Liver (tissue), 9 donors: ENCODE results near the gene ZFYVE28. TPM values are rescaled to one million over a fixed set of nuclear protein-coding genes. Genes with fewer than 3 reads are reported as not detected.

ENCODE experiments used
- DNase-seq: peaks from one replicate; pipeline ENCODE4 v3.0.0-alpha.2; 2017; ENCODE audit warnings: low spot score
- H3K27ac ChIP-seq, 2 donors: one replicate each; pipeline ENCODE4 v1.7.0; 2013; ENCODE audit warnings: inconsistent platforms in 2 of 2, low read length in 2 of 2, control low read depth in 1 of 2, low read depth in 1 of 2, mild to moderate bottlenecking in 1 of 2
- H3K27me3 ChIP-seq, 4 donors: one replicate each; pipeline versions ENCODE4 v1.6.1 to v1.7.0; 2013; ENCODE audit warnings: low read length in 3 of 4, inconsistent platforms in 1 of 4, mild to moderate bottlenecking in 1 of 4, moderate library complexity in 1 of 4; ENCODE audit not compliant: control insufficient read depth in 4 of 4, insufficient read depth in 4 of 4
- H3K36me3 ChIP-seq, 4 donors: one replicate each; pipeline versions ENCODE4 v1.6.1 to v1.7.0; 2013; ENCODE audit warnings: low read length in 3 of 4, mild to moderate bottlenecking in 3 of 4, low read depth in 1 of 4, moderate library complexity in 1 of 4; ENCODE audit not compliant: control insufficient read depth in 4 of 4, insufficient read depth in 3 of 4
- H3K4me1 ChIP-seq, 4 donors: one replicate each; pipeline versions ENCODE4 v1.6.1 to v1.7.0; 2013; ENCODE audit warnings: low read length in 3 of 4, mild to moderate bottlenecking in 3 of 4, moderate library complexity in 1 of 4; ENCODE audit not compliant: control insufficient read depth in 4 of 4, insufficient read depth in 4 of 4
- H3K4me3 ChIP-seq, 3 donors: one replicate each; pipeline versions ENCODE4 v1.6.1 to v1.7.0; 2013; ENCODE audit warnings: low read length in 3 of 3, control low read depth in 1 of 3, low read depth in 1 of 3, mild to moderate bottlenecking in 1 of 3
- H3K9ac ChIP-seq, 2 donors: one replicate each; pipeline ENCODE4 v1.7.0; 2013; ENCODE audit warnings: low read length in 2 of 2, mild to moderate bottlenecking in 2 of 2, moderate library complexity in 2 of 2, control low read depth in 1 of 2, low read depth in 1 of 2
- H3K9me3 ChIP-seq, 4 donors: one replicate each; pipeline versions ENCODE4 v1.6.1 to v1.7.0; 2013; ENCODE audit warnings: low read length in 3 of 4; ENCODE audit not compliant: control insufficient read depth in 4 of 4
- ATF3 ChIP-seq: IDR thresholded peaks from 2 replicates; pipeline ENCODE4 v1.6.1; 2016; ENCODE audit warnings: antibody characterized with exemption
- EGR1 ChIP-seq, 2 donors: IDR thresholded peaks; 2 replicates each; pipeline ENCODE4 v1.6.1; 2016 to 2018; ENCODE audit warnings: antibody characterized with exemption in 2 of 2, low read depth in 2 of 2
- FOXA1 ChIP-seq: IDR thresholded peaks from 2 replicates; pipeline ENCODE4 v1.6.1; 2016; ENCODE audit warnings: antibody characterized with exemption
- FOXA2 ChIP-seq: IDR thresholded peaks from 2 replicates; pipeline ENCODE4 v1.6.1; 2016; ENCODE audit warnings: antibody characterized with exemption
- GABPA ChIP-seq, 2 donors: IDR thresholded peaks in 1 of 2; conservative IDR thresholded peaks in 1 of 2; 2 replicates each; pipeline ENCODE4 v1.6.1; 2016; ENCODE audit warnings: antibody characterized with exemption in 2 of 2, mild to moderate bottlenecking in 1 of 2, moderate library complexity in 1 of 2
- HNF4A ChIP-seq, 2 donors: conservative IDR thresholded peaks; 2 replicates each; pipeline ENCODE4 v1.6.1; 2016; ENCODE audit warnings: antibody characterized with exemption in 2 of 2, mild to moderate bottlenecking in 2 of 2
- JUND ChIP-seq, 2 donors: IDR thresholded peaks; 2 replicates each; pipeline ENCODE4 v1.6.1; 2016; ENCODE audit warnings: antibody characterized with exemption in 2 of 2
- MAX ChIP-seq: IDR thresholded peaks from 2 replicates; pipeline ENCODE4 v1.6.1; 2016; ENCODE audit warnings: antibody characterized with exemption
- NR2F2 ChIP-seq: IDR thresholded peaks from 2 replicates; pipeline ENCODE4 v1.6.1; 2016; ENCODE audit warnings: antibody characterized with exemption
- RAD21 ChIP-seq, 2 donors: IDR thresholded peaks; 2 replicates each; pipeline ENCODE4 v1.6.1; 2016; ENCODE audit warnings: antibody characterized with exemption in 2 of 2, mild to moderate bottlenecking in 2 of 2
- REST ChIP-seq: IDR thresholded peaks from 2 replicates; pipeline ENCODE4 v1.6.1; 2016; ENCODE audit warnings: antibody characterized with exemption, mild to moderate bottlenecking
- SP1 ChIP-seq: IDR thresholded peaks from 2 replicates; pipeline ENCODE4 v1.6.1; 2018; ENCODE audit warnings: antibody characterized with exemption, mild to moderate bottlenecking
- TAF1 ChIP-seq: conservative IDR thresholded peaks from 2 replicates; pipeline ENCODE4 v1.6.1; 2016; ENCODE audit warnings: antibody characterized with exemption, mild to moderate bottlenecking
- YY1 ChIP-seq: IDR thresholded peaks from 2 replicates; pipeline ENCODE4 v1.6.1; 2016; ENCODE audit warnings: antibody characterized with exemption, mild to moderate bottlenecking
- whole genome bisulfite sequencing: extraction: QIAGEN DNeasy Blood & Tissue Kit; methylation state at CpG from one replicate; pipeline ENCODE4 v1.1.7; 2013; 5-methylcytosine and 5-hydroxymethylcytosine counted together
- polyA plus RNA-seq, 2 donors: library from polyadenylated mRNA; stranded (reverse) in 1 of 2; unstranded in 1 of 2; fragments of 200-250 nt in 1 of 2; fragments of >200 nt in 1 of 2; fragmentation: Nextera tagmentation in 1 of 2; extraction: Ambion mirVana in 1 of 2; gene quantifications; one replicate each; pipeline versions ENCODE4 v1.2.1 to v1.2.3, GENCODE V29; 2013 to 2015
- total RNA-seq, 2 donors: library from RNA; depleted of rRNA; stranded (reverse); fragments of >200 nt; gene quantifications; one replicate each; pipeline ENCODE4 v1.2.3, GENCODE V29; 2014
- TF ChIP-seq, protein P1 (sequence below): fragments of 150-350 bp; IDR thresholded peaks from 2 replicates; pipeline ENCODE4 v1.5.1; 2017; ENCODE audit warnings: improper control_type of control experiment, low read depth, low read length; ENCODE audit not compliant: missing input control
- TF ChIP-seq, protein P2 (sequence below): IDR thresholded peaks from 2 replicates; pipeline ENCODE4 v1.6.1; 2016; ENCODE audit warnings: antibody characterized with exemption
- donor health status: healthy.
- donor health status: healthy.
- donor health status: healthy.
- donor health status: healthy.
- donor health status: healthy.

ZFYVE28 gene
- total and polyA plus RNA-seq, 4 donors: 2.0 to 6.1 (median 2.7) TPM

DNA sequence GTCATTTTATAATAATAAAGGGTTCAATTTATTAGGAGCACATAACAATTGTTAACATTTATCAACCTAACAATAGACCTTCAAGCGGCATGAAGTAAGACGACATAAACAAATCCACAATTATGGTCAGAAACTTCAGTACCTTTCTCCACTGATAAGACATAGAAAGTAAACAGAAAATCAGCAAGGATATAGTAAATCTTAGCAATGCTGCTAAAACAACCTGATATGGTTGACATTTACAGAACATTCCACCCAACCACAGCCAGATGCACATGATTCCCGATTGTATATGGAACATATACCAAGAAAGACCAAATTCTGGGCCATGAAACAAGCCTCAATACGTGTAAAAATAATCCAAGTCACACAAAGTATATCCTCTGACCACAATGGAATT is 71.3 kb downstream of the ZFYVE28 start:
- no peaks in the 10 kb centered on the region for H3K9me3 ChIP-seq
- no peak overlapping the region for H3K9ac ChIP-seq
- no peak overlapping the region for H3K4me3 ChIP-seq
- H3K4me1 ChIP-seq: no peaks in the 10 kb centered on the region
- 89% methylated on average over 4 of the region's 4 CpGs for WGBS
- no peaks in the 10 kb centered on the region for H3K27me3 ChIP-seq
- no peak for DNase-seq
- no peak overlapping the region for H3K27ac ChIP-seq
- TF ChIP-seq MAX (no peak), REST (no peak), RAD21 (IDR thresholded peaks at IDR 0.05) (no peak), NR2F2 (no peak), GABPA (IDR thresholded peaks at IDR 0.05 in 1 of 2, conservative IDR thresholded peaks at IDR 0.05 in 1 of 2) (no peak), HNF4A (conservative IDR thresholded peaks at IDR 0.05) (no peak), JUND (IDR thresholded peaks at IDR 0.05) (no peak), EGR1 (IDR thresholded peaks at IDR 0.05; ENCODE audit: low read depth in 2 of 2) (no peak), TAF1 (no peak), FOXA2 (no peak), YY1 (no peak), ATF3 (no peak), SP1 (no peak), FOXA1 (no peak)
- TF ChIP-seq, protein P1, sequence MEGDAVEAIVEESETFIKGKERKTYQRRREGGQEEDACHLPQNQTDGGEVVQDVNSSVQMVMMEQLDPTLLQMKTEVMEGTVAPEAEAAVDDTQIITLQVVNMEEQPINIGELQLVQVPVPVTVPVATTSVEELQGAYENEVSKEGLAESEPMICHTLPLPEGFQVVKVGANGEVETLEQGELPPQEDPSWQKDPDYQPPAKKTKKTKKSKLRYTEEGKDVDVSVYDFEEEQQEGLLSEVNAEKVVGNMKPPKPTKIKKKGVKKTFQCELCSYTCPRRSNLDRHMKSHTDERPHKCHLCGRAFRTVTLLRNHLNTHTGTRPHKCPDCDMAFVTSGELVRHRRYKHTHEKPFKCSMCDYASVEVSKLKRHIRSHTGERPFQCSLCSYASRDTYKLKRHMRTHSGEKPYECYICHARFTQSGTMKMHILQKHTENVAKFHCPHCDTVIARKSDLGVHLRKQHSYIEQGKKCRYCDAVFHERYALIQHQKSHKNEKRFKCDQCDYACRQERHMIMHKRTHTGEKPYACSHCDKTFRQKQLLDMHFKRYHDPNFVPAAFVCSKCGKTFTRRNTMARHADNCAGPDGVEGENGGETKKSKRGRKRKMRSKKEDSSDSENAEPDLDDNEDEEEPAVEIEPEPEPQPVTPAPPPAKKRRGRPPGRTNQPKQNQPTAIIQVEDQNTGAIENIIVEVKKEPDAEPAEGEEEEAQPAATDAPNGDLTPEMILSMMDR: no peak
- TF ChIP-seq, protein P2, sequence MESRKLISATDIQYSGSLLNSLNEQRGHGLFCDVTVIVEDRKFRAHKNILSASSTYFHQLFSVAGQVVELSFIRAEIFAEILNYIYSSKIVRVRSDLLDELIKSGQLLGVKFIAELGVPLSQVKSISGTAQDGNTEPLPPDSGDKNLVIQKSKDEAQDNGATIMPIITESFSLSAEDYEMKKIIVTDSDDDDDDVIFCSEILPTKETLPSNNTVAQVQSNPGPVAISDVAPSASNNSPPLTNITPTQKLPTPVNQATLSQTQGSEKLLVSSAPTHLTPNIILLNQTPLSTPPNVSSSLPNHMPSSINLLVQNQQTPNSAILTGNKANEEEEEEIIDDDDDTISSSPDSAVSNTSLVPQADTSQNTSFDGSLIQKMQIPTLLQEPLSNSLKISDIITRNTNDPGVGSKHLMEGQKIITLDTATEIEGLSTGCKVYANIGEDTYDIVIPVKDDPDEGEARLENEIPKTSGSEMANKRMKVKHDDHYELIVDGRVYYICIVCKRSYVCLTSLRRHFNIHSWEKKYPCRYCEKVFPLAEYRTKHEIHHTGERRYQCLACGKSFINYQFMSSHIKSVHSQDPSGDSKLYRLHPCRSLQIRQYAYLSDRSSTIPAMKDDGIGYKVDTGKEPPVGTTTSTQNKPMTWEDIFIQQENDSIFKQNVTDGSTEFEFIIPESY: no peak
- H3K36me3 ChIP-seq: peaks cover 0 to 2% (median 0%) of the 10 kb centered on the region in 4 donors

GRCh38 chr4:2343476-2343875 is 75.0 kb downstream of the ZFYVE28 start:
- no peak for DNase-seq
- Histone ChIP-seq H3K4me1 (no peaks in the 10 kb centered on the region), H3K27ac (no peak overlapping the region)

More at GRCh38 chr4:2343476-2343875, 75.0 kb downstream of the ZFYVE28 start:
- TF ChIP-seq HNF4A (conservative IDR thresholded peaks at IDR 0.05) (no peak), FOXA1 (no peak), REST (no peak), SP1 (no peak), EGR1 (IDR thresholded peaks at IDR 0.05; ENCODE audit: low read depth in 2 of 2) (no peak), FOXA2 (no peak), YY1 (no peak)
- H3K4me3 ChIP-seq: no peak overlapping the region
- H3K27me3 ChIP-seq: no peaks in the 10 kb centered on the region
- no peaks in the 10 kb centered on the region for H3K9me3 ChIP-seq
- 96% methylated on average over 2 of the region's 2 CpGs for WGBS
- H3K36me3 ChIP-seq: peaks cover 0 to 2% (median under 1%) of the 10 kb centered on the region in 4 donors
- no peak overlapping the region for H3K9ac ChIP-seq
